NCI-H748 treated with DMSO at 0.1 percent for 48 hours (cell line): Measurements from ENCODE around the gene KCNQ5.

ENCODE experiments used
- DNase-seq: peaks from one replicate; lab custom pipeline; 2025; lab: John Stamatoyannopoulos, UW

Gene KCNQ5

GRCh38 chr6:72741083-72741482, 119.2 kb downstream of the KCNQ5 start:
- no peak for DNase-seq

- DNase-seq: no peak
Measured at GRCh38 chr6:72742001-72742673, 120.3 kb downstream of the KCNQ5 start.

- DNase-seq: no peak
Measured at GRCh38 chr6:72746276-72746675, 124.4 kb downstream of the KCNQ5 start.

- no peak for DNase-seq
Measured at GRCh38 chr6:72748759-72749158, 126.9 kb downstream of the KCNQ5 start.

- no peak for DNase-seq
Measured at GRCh38 chr6:72755752-72756151, 133.9 kb downstream of the KCNQ5 start.

- DNase-seq: no peak
Measured at GRCh38 chr6:72757048-72757447, 135.2 kb downstream of the KCNQ5 start.

- no peak for DNase-seq
Measured at GRCh38 chr6:72757926-72758325, 136.1 kb downstream of the KCNQ5 start.

GRCh38 chr6:72758901-72759300, 137.0 kb downstream of the KCNQ5 start:
- DNase-seq: no peak

GRCh38 chr6:72760114-72760793, 138.4 kb downstream of the KCNQ5 start:
- no peak for DNase-seq

GRCh38 chr6:72761761-72762160, 139.9 kb downstream of the KCNQ5 start:
- no peak for DNase-seq

GRCh38 chr6:72769459-72770125, 147.7 kb downstream of the KCNQ5 start:
- DNase-seq: no peak

- DNase-seq: no peak
Measured at GRCh38 chr6:72770959-72771358, 149.1 kb downstream of the KCNQ5 start.

- no peak for DNase-seq
Measured at GRCh38 chr6:72776456-72776855, 154.6 kb downstream of the KCNQ5 start.

- no peak for DNase-seq
Measured at GRCh38 chr6:72781624-72782023, 159.8 kb downstream of the KCNQ5 start.

GRCh38 chr6:72783035-72783434, 161.2 kb downstream of the KCNQ5 start:
- no peak for DNase-seq

GRCh38 chr6:72783666-72784065, 161.8 kb downstream of the KCNQ5 start:
- DNase-seq: no peak

GRCh38 chr6:72784071-72784470, 162.2 kb downstream of the KCNQ5 start:
- no peak for DNase-seq

GRCh38 chr6:72784581-72784980, 162.7 kb downstream of the KCNQ5 start:
- no peak for DNase-seq

GRCh38 chr6:72787391-72788031, 165.6 kb downstream of the KCNQ5 start:
- DNase-seq: no peak

GRCh38 chr6:72788188-72788587, 166.3 kb downstream of the KCNQ5 start:
- DNase-seq: no peak

GRCh38 chr6:72789145-72789544, 167.3 kb downstream of the KCNQ5 start:
- no peak for DNase-seq

- DNase-seq: no peak
Measured at GRCh38 chr6:72792692-72793091, 170.8 kb downstream of the KCNQ5 start.
